Calu3 (cell line): ENCODE results near the gene P2RY2. TPM values are rescaled to one million over a fixed set of nuclear protein-coding genes. Genes with fewer than 3 reads are reported as not detected.

Experiments used
- BruUV-seq: library from RNA; stranded (reverse); fragments of 400-500 nt; replicated peaks from 2 replicates; lab custom pipeline; 2021; lab: Mats Ljungman, UMichigan
- CTCF ChIA-PET: fragments of 300-600 bp; sonication (Branson Sonifier 250); formaldehyde crosslinking; loops from one replicate; lab custom pipeline; 2022; ENCODE audit warnings: antibody characterized with exemption; lab: Charles Lee
- DNase-seq: peaks from one replicate; pipeline ENCODE4 v3.0.0; 2022
- H3K27ac Mint-ChIP-seq: one replicate; pipeline ENCODE4 v1.8.0; 2022; ENCODE audit warnings: mixed read lengths; ENCODE audit not compliant: unreplicated experiment
- H3K27me3 Mint-ChIP-seq: one replicate; pipeline ENCODE4 v1.8.0; 2022; ENCODE audit warnings: mixed read lengths; ENCODE audit not compliant: unreplicated experiment
- H3K36me3 Mint-ChIP-seq: one replicate; pipeline ENCODE4 v1.8.0; 2022; ENCODE audit warnings: mild to moderate bottlenecking, moderate library complexity, mixed read lengths; ENCODE audit not compliant: insufficient read depth, unreplicated experiment
- H3K4me1 Mint-ChIP-seq: one replicate; pipeline ENCODE4 v1.8.0; 2022; ENCODE audit warnings: mild to moderate bottlenecking, low read depth, mixed read lengths; ENCODE audit not compliant: unreplicated experiment
- H3K4me3 Mint-ChIP-seq: one replicate; pipeline ENCODE4 v1.8.0; 2022; ENCODE audit warnings: mild to moderate bottlenecking, low read depth, moderate library complexity, mixed read lengths; ENCODE audit not compliant: unreplicated experiment
- H3K9me3 Mint-ChIP-seq: one replicate; pipeline ENCODE4 v1.8.0; 2022; ENCODE audit warnings: low read depth, mixed read lengths; ENCODE audit not compliant: unreplicated experiment
- CTCF ChIP-seq: fragments of 200-600 bp; IDR thresholded peaks from one replicate; pipeline ENCODE4 v1.8.0; 2022; ENCODE audit warnings: antibody characterized with exemption; ENCODE audit not compliant: unreplicated experiment
- intact Hi-C: fragments of 100-400 bp; cut with micrococcal nuclease; formaldehyde crosslinking; loops from one replicate; pipeline ENCODE4 v1.10.0; 2022; ENCODE audit not compliant: unreplicated experiment
- total RNA-seq: library from RNA; stranded (reverse); gene quantifications from 2 replicates; pipeline ENCODE4 v1.2.3, GENCODE V29; 2022

Gene P2RY2
- total RNA-seq, 1 experiment from 2014 or later = 1.6 TPM

- Mint-ChIP-seq H3K4me3 (no peak overlapping the region), H3K27me3 (no peaks in the 10 kb centered on the region), H3K27ac (no peak overlapping the region), H3K36me3 (peaks cover 5% of the 10 kb centered on the region), H3K9me3 (no peaks in the 10 kb centered on the region), H3K4me1 (peaks cover 8% of the 10 kb centered on the region)
- intact Hi-C loops = loop anchor here (5.0 kb wide), 1 partner anchor 40 kb away; no protein-coding TSS in a partner anchor
- CTCF ChIA-PET = interaction anchor here (0.7 to 2.1 kb wide), 3 partner anchors 9 to 346 kb away, joined by 3 to 7 read pairs (median 3); no protein-coding TSS in a partner anchor
- no TSS peak for BruUV-seq
- TF ChIP-seq CTCF = peak; percentile 57
- peak; percentile 91 for DNase-seq
These were observed 9.6 kb downstream of the P2RY2 start for GRCh38 chr11:73227571-73228211.

DNA sequence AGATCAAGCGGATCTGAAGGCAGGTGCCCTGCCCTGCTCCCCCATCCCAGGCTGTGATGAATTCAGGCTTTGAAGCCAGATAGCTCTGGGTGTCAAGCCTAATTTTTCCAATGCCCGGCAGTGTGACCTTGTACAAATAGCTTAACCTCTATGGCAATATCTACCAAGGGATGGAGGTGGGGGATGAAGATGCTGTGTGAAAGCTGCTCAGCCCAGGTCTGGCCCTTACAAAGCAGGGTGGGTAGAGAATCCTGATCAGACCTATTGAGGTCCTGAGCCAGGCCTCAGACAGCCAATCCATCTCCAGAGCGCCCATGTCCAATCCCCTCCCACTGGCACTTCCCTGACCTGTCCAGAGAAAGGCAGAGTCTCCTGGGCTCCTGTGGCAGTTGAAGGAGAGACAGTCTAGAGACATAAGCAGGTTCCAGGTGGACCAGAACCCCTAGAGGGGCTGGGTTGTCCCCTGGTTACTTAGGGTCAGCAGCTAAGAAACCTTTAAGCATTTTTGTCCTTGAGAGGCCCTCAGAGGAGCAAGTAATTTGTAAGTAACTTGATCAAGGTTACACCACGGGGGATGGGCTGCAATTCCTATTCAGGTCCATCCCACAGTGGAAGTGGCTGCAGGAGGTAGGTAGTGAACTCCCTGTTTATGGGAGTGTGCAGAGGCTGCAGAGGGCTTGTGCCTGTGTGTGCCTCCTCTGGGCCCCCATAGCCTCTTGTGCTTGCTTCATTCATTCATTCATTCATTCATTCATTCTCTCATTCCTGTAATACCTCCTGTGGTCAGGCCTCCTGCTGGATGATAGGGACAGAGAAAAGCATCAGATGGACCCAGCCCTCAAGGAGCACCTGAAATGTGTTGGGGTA is 10.4 kb downstream of the P2RY2 start:
- Mint-ChIP-seq H3K9me3 (no peaks in the 10 kb centered on the region), H3K27me3 (no peaks in the 10 kb centered on the region), H3K4me1 (peaks cover 8% of the 10 kb centered on the region), H3K4me3 (no peak overlapping the region), H3K27ac (no peak overlapping the region), H3K36me3 (peaks cover 5% of the 10 kb centered on the region)
- intact Hi-C loops = loop anchor here (5.0 kb wide), 1 partner anchor 41 kb away; no protein-coding TSS in a partner anchor
- DNase-seq = no peak
- CTCF ChIA-PET = interaction anchor here (0.7 to 2.1 kb wide), 3 partner anchors 8 to 522 kb away, joined by 3 to 7 read pairs (median 3); no protein-coding TSS in a partner anchor
- TF ChIP-seq CTCF = no peak
- BruUV-seq = no TSS peak

- Mint-ChIP-seq H3K9me3 (no peaks in the 10 kb centered on the region), H3K27me3 (no peaks in the 10 kb centered on the region), H3K27ac (no peak overlapping the region), H3K4me3 (no peak overlapping the region), H3K36me3 (peaks cover 5% of the 10 kb centered on the region), H3K4me1 (peaks cover 8% of the 10 kb centered on the region)
- no TSS peak for BruUV-seq
- intact Hi-C loops = loop anchor here (5.0 kb wide), 1 partner anchor 42 kb away; no protein-coding TSS in a partner anchor
- CTCF ChIA-PET = interaction anchor here (0.6 to 0.7 kb wide), 2 partner anchors 106 to 523 kb away, joined by 3 to 4 read pairs; no protein-coding TSS in a partner anchor
- TF ChIP-seq CTCF = no peak
- no peak for DNase-seq
These were observed 11.3 kb downstream of the P2RY2 start for GRCh38 chr11:73229321-73229895.
